H1 (cell line): ENCODE measurements around the gene SCRN1. TPM values are rescaled to one million over a fixed set of nuclear protein-coding genes. Genes with fewer than 3 reads are reported as not detected.

ENCODE experiments used
- CTCF ChIA-PET: fragments of 300-600 bp; sonication (Branson Sonifier 250); formaldehyde crosslinking; loops from one replicate; lab custom pipeline; 2021; ENCODE audit not compliant: partially characterized antibody; lab: Charles Lee
- POLR2A ChIA-PET: fragments of 300-600 bp; sonication (Branson Sonifier 250); formaldehyde crosslinking; loops from one replicate; lab custom pipeline; 2021; ENCODE audit warnings: inconsistent platforms; ENCODE audit not compliant: partially characterized antibody; lab: Charles Lee
- DNase-seq, 2 experiments: peaks; one replicate each; pipeline versions ENCODE4 v3.0.0 to v3.0.0-alpha.2; 2010 to 2022; ENCODE audit warnings: low spot score in 2 of 2, low read depth in 1 of 2, mixed read lengths in 1 of 2
- FAIRE-seq: peaks from 2 replicates; lab custom pipeline; 2011; peaks lifted over from hg19 to GRCh38; lab: Jason Lieb, UNC
- H2AFZ ChIP-seq: 2 replicates; pipeline ENCODE4 v1.8.1; 2012; ENCODE audit warnings: low read length, inconsistent platforms
- H2AK5ac ChIP-seq: 2 replicates; pipeline ENCODE4 v1.6.1; 2013; ENCODE audit warnings: low read depth, low read length
- H2BK120ac ChIP-seq: replicated peaks from 2 replicates; pipeline ENCODE3; 2013; ENCODE audit warnings: low read depth, low read length, inconsistent platforms
- H2BK12ac ChIP-seq: 2 replicates; pipeline ENCODE4 v1.6.1; 2013; ENCODE audit warnings: low read depth, low read length
- H2BK15ac ChIP-seq: 2 replicates; pipeline ENCODE4 v1.6.1; 2013; ENCODE audit warnings: low read length
- H2BK20ac ChIP-seq: 2 replicates; pipeline ENCODE4 v1.6.1; 2013; ENCODE audit warnings: low read length
- H2BK5ac ChIP-seq: 2 replicates; pipeline ENCODE4 v1.6.1; 2013; ENCODE audit warnings: low read depth, low read length
- H3K14ac ChIP-seq: 2 replicates; pipeline ENCODE4 v1.6.1; 2013; ENCODE audit warnings: inconsistent platforms; ENCODE audit not compliant: insufficient read length
- H3K18ac ChIP-seq: 2 replicates; pipeline ENCODE4 v1.6.1; 2013; ENCODE audit warnings: low read length; ENCODE audit errors: extremely low read depth
- H3K23ac ChIP-seq: 2 replicates; pipeline ENCODE4 v1.6.1; 2013; ENCODE audit warnings: inconsistent platforms; ENCODE audit not compliant: insufficient read length
- H3K23me2 ChIP-seq: 2 replicates; pipeline ENCODE4 v1.6.1; 2013; ENCODE audit warnings: low read depth, low read length
- H3K27ac ChIP-seq: 2 replicates; pipeline ENCODE4 v1.6.1; 2011; ENCODE audit warnings: low read depth, low read length, inconsistent platforms
- H3K27me3 ChIP-seq, 4 experiments: replicated peaks in 1 of 4; 1 replicate in 1 of 4; 2 replicates in 3 of 4; pipeline versions ENCODE4 v1.6.1 to v1.8.1; 2011 to 2013; ENCODE audit warnings: low read length in 3 of 4, mild to moderate bottlenecking in 3 of 4, inconsistent platforms in 2 of 4, mixed read lengths in 2 of 4, moderate library complexity in 1 of 4; ENCODE audit not compliant: control insufficient read depth in 3 of 4, insufficient read depth in 3 of 4; ENCODE audit errors: extremely low read depth in 1 of 4
- H3K36me3 ChIP-seq, 4 experiments: 2 replicates each; pipeline versions ENCODE4 v1.6.1 to v1.8.1; 2011 to 2013; ENCODE audit warnings: mild to moderate bottlenecking in 4 of 4, low read length in 3 of 4, moderate library complexity in 2 of 4, control low read depth in 1 of 4, inconsistent platforms in 1 of 4; ENCODE audit not compliant: insufficient read depth in 4 of 4, control insufficient read depth in 2 of 4
- H3K4ac ChIP-seq: replicated peaks from 2 replicates; pipeline ENCODE3; 2013; ENCODE audit warnings: low read length, low read depth, mixed read lengths, inconsistent platforms; ENCODE audit not compliant: insufficient read length
- H3K4me1 ChIP-seq, 4 experiments: replicated peaks in 1 of 4; 1 replicate in 1 of 4; 2 replicates in 3 of 4; pipeline versions ENCODE4 v1.6.1 to v1.8.1; 2011 to 2013; ENCODE audit warnings: low read length in 3 of 4, inconsistent platforms in 2 of 4, mixed read lengths in 1 of 4; ENCODE audit not compliant: insufficient read depth in 4 of 4, control insufficient read depth in 3 of 4
- H3K4me2 ChIP-seq, 2 experiments: 2 replicates each; pipeline versions ENCODE4 v1.6.1 to v1.8.1; 2011 to 2013; ENCODE audit warnings: low read depth in 2 of 2, low read length in 2 of 2, control low read depth in 1 of 2, inconsistent platforms in 1 of 2, mild to moderate bottlenecking in 1 of 2; ENCODE audit not compliant: insufficient read depth in 1 of 2
- H3K4me3 ChIP-seq, 4 experiments: fragments of 200-600, 300-600 bp in 1 of 4; sonication (generic), shearing (Covaris generic), sonication (Bioruptor Twin) in 1 of 4; 2 replicates each; pipeline versions ENCODE4 v1.5.1 to v1.8.1; 2011 to 2016; ENCODE audit warnings: low read length in 4 of 4, low read depth in 3 of 4, control low read depth in 2 of 4, inconsistent platforms in 2 of 4, mild to moderate bottlenecking in 2 of 4, mixed read lengths in 1 of 4, moderate library complexity in 1 of 4; ENCODE audit not compliant: insufficient read depth in 2 of 4; ENCODE audit errors: extremely low read depth in 1 of 4
- H3K56ac ChIP-seq: replicated peaks from 2 replicates; pipeline ENCODE3; 2013; ENCODE audit warnings: low read depth, mild to moderate bottlenecking, mixed read lengths, low read length, inconsistent platforms; ENCODE audit not compliant: insufficient read length
- H3K79me1 ChIP-seq: 2 replicates; pipeline ENCODE4 v1.6.1; 2013; ENCODE audit warnings: low read depth, low read length, control low read depth
- H3K79me2 ChIP-seq, 2 experiments: 2 replicates each; pipeline versions ENCODE4 v1.6.1 to v1.8.1; 2012 to 2013; ENCODE audit warnings: low read length in 2 of 2, mild to moderate bottlenecking in 2 of 2, inconsistent platforms in 1 of 2; ENCODE audit not compliant: insufficient read depth in 2 of 2, control insufficient read depth in 1 of 2
- H3K9ac ChIP-seq, 4 experiments: replicated peaks in 1 of 4; 1 replicate in 1 of 4; 2 replicates in 3 of 4; pipeline versions ENCODE4 v1.6.1 to v1.8.1; 2011 to 2013; ENCODE audit warnings: low read depth in 3 of 4, low read length in 3 of 4, control low read depth in 2 of 4, mild to moderate bottlenecking in 2 of 4, moderate library complexity in 2 of 4, inconsistent platforms in 1 of 4; ENCODE audit errors: extremely low read depth in 1 of 4
- H3K9me3 ChIP-seq, 2 experiments: 2 replicates each; pipeline versions ENCODE4 v1.6.1 to v1.8.1; 2012 to 2013; ENCODE audit warnings: mild to moderate bottlenecking in 2 of 2, moderate library complexity in 2 of 2, control low read depth in 1 of 2, inconsistent platforms in 1 of 2, low read depth in 1 of 2, low read length in 1 of 2, mixed read lengths in 1 of 2; ENCODE audit not compliant: insufficient read depth in 2 of 2
- H4K20me1 ChIP-seq, 2 experiments: replicated peaks in 1 of 2; 2 replicates each; pipeline versions ENCODE3 to v1.8.1; 2011 to 2013; ENCODE audit warnings: inconsistent platforms in 2 of 2, low read length in 2 of 2, mild to moderate bottlenecking in 1 of 2; ENCODE audit not compliant: insufficient read depth in 2 of 2, control insufficient read depth in 1 of 2
- H4K5ac ChIP-seq: 2 replicates; pipeline ENCODE4 v1.6.1; 2013; ENCODE audit warnings: low read length, low read depth, mixed read lengths, inconsistent platforms; ENCODE audit not compliant: insufficient read length
- H4K8ac ChIP-seq: 2 replicates; pipeline ENCODE4 v1.8.0; 2013; ENCODE audit warnings: mild to moderate bottlenecking, moderate library complexity, low read length, inconsistent platforms; ENCODE audit not compliant: insufficient read depth; ENCODE audit errors: extremely low read depth
- H4K91ac ChIP-seq: replicated peaks from 2 replicates; pipeline ENCODE3; 2013; ENCODE audit warnings: low read length, mixed read lengths, inconsistent platforms; ENCODE audit not compliant: insufficient read length
- KDM5A ChIP-seq: fragments of 200-600 bp; IDR thresholded peaks from 2 replicates; pipeline ENCODE4 v1.7.1; 2012; ENCODE audit warnings: mild to moderate bottlenecking, low read length, inconsistent platforms, mixed read lengths
- RAD21 ChIP-seq, 2 experiments: IDR thresholded peaks in 1 of 2; conservative IDR thresholded peaks in 1 of 2; 2 replicates each; pipeline ENCODE4 v1.6.1; 2011; ENCODE audit warnings: low read depth in 2 of 2, low read length in 2 of 2, improper control_type of control experiment in 1 of 2, inconsistent platforms in 1 of 2, mild to moderate bottlenecking in 1 of 2, moderate library complexity in 1 of 2
- SP4 ChIP-seq: IDR thresholded peaks from 2 replicates; pipeline ENCODE4 v1.6.1; 2012; ENCODE audit warnings: low read length, inconsistent platforms
- WGBS, 2 experiments: shearing (Covaris generic) in 1 of 2; methylation state at CpG; one replicate each; pipeline versions ENCODE4 v1.1.6 to v1.1.7; 2013 to 2015; ENCODE audit warnings: low lambda C conversion rate in 2 of 2, mixed read lengths in 2 of 2, inconsistent platforms in 1 of 2, low coverage in 1 of 2, missing lambda C conversion rate in 1 of 2; ENCODE audit not compliant: insufficient replicate concordance in 2 of 2, insufficient coverage in 1 of 2, insufficient read length in 1 of 2; ENCODE audit errors: extremely low coverage in 1 of 2, missing lambda C conversion rate in 1 of 2; 5-methylcytosine and 5-hydroxymethylcytosine counted together
- polyA plus RNA-seq, 7 experiments: library from polyadenylated mRNA; depleted of rRNA in 3 of 7; stranded (reverse) in 5 of 7; unstranded in 2 of 7; fragments of >200 nt in 5 of 7; fragments of 200-250 nt in 2 of 7; gene quantifications; 1 replicate in 5 of 7; 2 replicates in 1 of 7; 4 replicates in 1 of 7; pipeline versions ENCODE4 v1.2.1 to v1.2.3, GENCODE V29; 2011 to 2013; ENCODE audit warnings: missing spikeins in 2 of 7, mixed read lengths in 2 of 7
- total RNA-seq: library from RNA; stranded (reverse); fragmentation: NEBNext Ultra II Directional; extraction: Animal tissue kit (Norgen Biotek cat#: 25700); gene quantifications from 2 replicates; pipeline ENCODE4 v1.2.1, GENCODE V29; 2021

The SCRN1 gene
- total and polyA plus RNA-seq, 2 of the 8 experiments (the other 6 are each of a cell fraction or from before 2014, with no cell fraction given) = 36.0 to 75.8 TPM

- H4K5ac ChIP-seq = no peak overlapping the region
- no peaks in the 10 kb centered on the region for H3K23me2 ChIP-seq
- H3K23ac ChIP-seq = no peak overlapping the region
- H3K9me3 ChIP-seq = no peaks in the 10 kb centered on the region
- DNase-seq (no peak), FAIRE-seq (no peak)
- H3K4me2 ChIP-seq = no peak overlapping the region
- H3K4me1 ChIP-seq = no peaks in the 10 kb centered on the region; a peak in 1 of 7 replicates
- H3K36me3 ChIP-seq = no peaks in the 10 kb centered on the region
- no peaks in the 10 kb centered on the region for H4K20me1 ChIP-seq
- no peak overlapping the region for H2BK12ac ChIP-seq
- H3K14ac ChIP-seq = no peak overlapping the region
- H2AK5ac ChIP-seq = no peak overlapping the region
- H3K4me3 ChIP-seq = no peak overlapping the region
- POLR2A ChIA-PET = no interaction called here
- H2BK5ac ChIP-seq = no peak overlapping the region
- 85% methylated on average over 5 of the region's 5 CpGs; no CpG with 5 or more reads in 1 of the 2 experiments for WGBS, 2 experiments
- no peak overlapping the region for H4K91ac ChIP-seq
- TF ChIP-seq RAD21 (IDR thresholded peaks at IDR 0.05 in 1 of 2, conservative IDR thresholded peaks at IDR 0.05 in 1 of 2; ENCODE audit: low read depth in 2 of 2, low read length in 2 of 2) (no peak), KDM5A (no peak), SP4 (no peak)
- H2AFZ ChIP-seq = no peak overlapping the region
- no peak overlapping the region for H3K27ac ChIP-seq
- no peaks in the 10 kb centered on the region for H3K79me1 ChIP-seq
- no peak overlapping the region for H2BK15ac ChIP-seq
- H4K8ac ChIP-seq = no peak overlapping the region
- H2BK120ac ChIP-seq = no peak overlapping the region
- no peak overlapping the region for H3K9ac ChIP-seq
- H3K56ac ChIP-seq = no peak overlapping the region
- no peaks in the 10 kb centered on the region for H3K27me3 ChIP-seq
- H3K4ac ChIP-seq = no peak overlapping the region
- H3K79me2 ChIP-seq = no peaks in the 10 kb centered on the region
- CTCF ChIA-PET = interaction anchor here (0.8 to 1.6 kb wide), 6 partner anchors 10 to 203 kb away, joined by 3 to 4 read pairs (median 3); no protein-coding TSS in a partner anchor
- H3K18ac ChIP-seq = no peak overlapping the region
- H2BK20ac ChIP-seq = no peak overlapping the region
These were observed 117.7 kb downstream of the SCRN1 start for GRCh38 chr7:29871787-29872398.
